Left kidney (tissue), 2 donors: Measurements from ENCODE around the gene ZNF516. TPM values are rescaled to one million over a fixed set of nuclear protein-coding genes. Genes with fewer than 3 reads are reported as not detected.

Experiments used
- DNase-seq: peaks from one replicate; pipeline ENCODE4 v3.0.0-alpha.2; 2013
- polyA plus RNA-seq: library from polyadenylated mRNA; unstranded; fragments of 120-200 nt; gene quantifications from one replicate; pipeline ENCODE4 v1.2.1, GENCODE V29; 2013; ENCODE audit not compliant: insufficient read length

The ZNF516 gene
- polyA plus RNA-seq, 1 donor, result 44.3 TPM

- no peak for DNase-seq
Observed at GRCh38 chr18:76507830-76508385, 12.9 kb upstream of the ZNF516 start.

- no peak for DNase-seq
Observed at GRCh38 chr18:76506974-76507764, 12.1 kb upstream of the ZNF516 start.

- no peak for DNase-seq
Observed at GRCh38 chr18:76506395-76506794, 11.4 kb upstream of the ZNF516 start.

GRCh38 chr18:76505614-76506013 lies 10.6 kb upstream of the ZNF516 start:
- no peak for DNase-seq

GRCh38 chr18:76504749-76505148 lies 9.7 kb upstream of the ZNF516 start:
- no peak for DNase-seq

GRCh38 chr18:76503649-76504386 lies 8.8 kb upstream of the ZNF516 start:
- DNase-seq, result no peak

- no peak for DNase-seq
Observed at GRCh38 chr18:76502551-76502950, 7.5 kb upstream of the ZNF516 start.

GRCh38 chr18:76499637-76500340 lies 4.7 kb upstream of the ZNF516 start:
- no peak for DNase-seq

GRCh38 chr18:76499021-76499420 lies 4.0 kb upstream of the ZNF516 start:
- DNase-seq, result no peak

- DNase-seq, result no peak
Observed at GRCh38 chr18:76498064-76498463, 3.0 kb upstream of the ZNF516 start.

GRCh38 chr18:76497021-76497420 lies 2.0 kb upstream of the ZNF516 start:
- DNase-seq, result no peak

GRCh38 chr18:76496194-76496890 lies 1.3 kb upstream of the ZNF516 start:
- no peak for DNase-seq

GRCh38 chr18:76495435-76496193 lies 572 bp upstream of the ZNF516 start:
- DNase-seq, result no peak

- DNase-seq, result no peak
Observed at GRCh38 chr18:76494231-76495005, 624 bp downstream of the ZNF516 start.

- DNase-seq, result no peak
Observed at GRCh38 chr18:76493213-76494161, 1.6 kb downstream of the ZNF516 start.

- peak; percentile 100 for DNase-seq
Observed at GRCh38 chr18:76492669-76493212, 2.3 kb downstream of the ZNF516 start.

GRCh38 chr18:76491776-76492668 lies 3.0 kb downstream of the ZNF516 start:
- no peak for DNase-seq

GRCh38 chr18:76491473-76491775 lies 3.6 kb downstream of the ZNF516 start:
- peak; percentile 70 for DNase-seq
